NCI-H2227 (cell line): ENCODE data around the gene FSTL4.

ENCODE experiments used
- DNase-seq: peaks from one replicate; lab custom pipeline; 2025; ENCODE audit not compliant: unreplicated experiment; lab: John Stamatoyannopoulos, UW

FSTL4 gene

DNA sequence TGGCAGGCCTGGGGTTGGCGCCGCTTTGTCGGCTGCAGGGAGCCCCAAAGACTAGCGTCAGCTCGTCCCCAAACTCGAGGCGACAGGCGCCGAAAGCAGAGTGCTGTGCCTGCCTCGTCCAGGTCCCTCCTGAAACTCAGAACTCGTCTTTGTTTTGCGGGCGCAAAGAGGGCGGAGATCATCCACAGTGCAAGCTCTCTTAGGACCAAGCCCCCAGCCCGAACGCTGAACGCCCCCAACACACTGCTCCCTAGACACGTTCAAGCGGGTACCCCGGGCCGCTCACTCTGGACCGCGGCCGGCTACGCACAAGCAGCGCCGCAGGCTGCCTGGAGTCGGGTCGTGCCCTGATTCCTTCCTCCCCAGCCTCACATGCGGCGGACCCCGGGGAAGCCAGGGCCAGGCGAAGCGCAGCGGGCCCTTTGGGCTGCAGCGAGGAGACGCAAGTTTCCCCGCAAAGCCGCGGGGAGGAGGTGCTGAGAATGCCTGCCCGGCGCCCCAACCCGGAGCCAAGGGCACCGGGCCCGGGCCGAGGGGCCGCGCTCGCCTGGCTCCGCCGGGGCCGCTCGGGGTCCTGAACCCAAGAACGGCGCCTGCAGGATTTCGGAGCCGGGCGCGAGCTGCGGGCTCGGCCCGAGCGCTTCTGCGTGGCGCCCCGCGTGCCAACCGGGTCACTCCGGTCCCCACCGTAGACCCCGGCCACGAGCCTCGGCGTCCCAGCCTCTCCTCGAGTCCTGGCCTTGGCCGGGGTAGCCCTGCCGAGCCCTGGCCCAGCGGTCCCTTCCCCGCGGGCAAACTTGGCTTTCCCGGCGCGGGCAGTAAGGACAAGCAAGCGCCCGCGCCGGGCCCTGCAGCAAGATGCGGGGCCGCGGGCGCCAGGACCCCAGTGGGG lies 738 bp downstream of the FSTL4 start:
- peak; percentile 33 for DNase-seq

GRCh38 chr5:133610489-133611356 lies 1.6 kb downstream of the FSTL4 start:
- DNase-seq = peak; percentile 60

GRCh38 chr5:133607451-133607850 lies 4.9 kb downstream of the FSTL4 start:
- peak; percentile 50 for DNase-seq

DNA sequence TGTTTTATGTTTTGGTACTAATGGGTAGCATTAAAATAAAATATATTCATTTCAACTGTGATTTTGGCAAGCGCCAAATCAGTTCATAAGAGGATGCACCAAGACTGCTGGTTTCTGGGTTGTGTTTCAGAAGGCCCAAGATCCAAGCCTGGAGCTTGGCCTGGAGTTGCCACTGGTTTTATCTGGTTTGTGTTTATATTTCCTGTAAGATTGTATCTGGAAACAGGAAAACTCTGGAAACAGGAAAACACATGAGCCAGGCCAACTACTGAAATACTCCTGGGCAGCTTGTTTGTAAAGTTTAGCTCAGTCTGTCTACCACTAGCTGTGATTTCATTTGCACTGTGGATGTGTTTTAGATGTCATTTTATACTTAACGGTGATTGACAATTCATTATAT lies 5.5 kb downstream of the FSTL4 start:
- DNase-seq = no peak

DNA sequence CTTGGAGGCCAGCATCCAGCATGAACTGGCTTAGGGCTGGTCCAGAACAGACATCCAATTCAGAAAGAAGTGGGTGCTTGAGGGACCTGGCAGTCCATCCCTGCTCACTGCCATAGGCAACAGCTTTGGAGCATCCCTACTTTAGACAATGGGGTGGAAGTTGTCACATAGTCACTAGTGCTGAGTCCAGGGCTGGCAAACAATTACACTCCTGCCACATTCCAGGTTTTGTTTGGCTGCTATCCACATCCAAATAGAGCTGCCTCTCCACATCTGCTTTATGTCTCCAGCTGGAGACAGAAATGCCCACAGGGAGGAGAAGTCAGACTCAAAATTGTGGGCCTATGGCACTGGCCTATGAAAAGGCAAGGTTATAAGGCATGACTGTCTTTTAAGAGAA lies 7.0 kb downstream of the FSTL4 start:
- no peak for DNase-seq

DNA sequence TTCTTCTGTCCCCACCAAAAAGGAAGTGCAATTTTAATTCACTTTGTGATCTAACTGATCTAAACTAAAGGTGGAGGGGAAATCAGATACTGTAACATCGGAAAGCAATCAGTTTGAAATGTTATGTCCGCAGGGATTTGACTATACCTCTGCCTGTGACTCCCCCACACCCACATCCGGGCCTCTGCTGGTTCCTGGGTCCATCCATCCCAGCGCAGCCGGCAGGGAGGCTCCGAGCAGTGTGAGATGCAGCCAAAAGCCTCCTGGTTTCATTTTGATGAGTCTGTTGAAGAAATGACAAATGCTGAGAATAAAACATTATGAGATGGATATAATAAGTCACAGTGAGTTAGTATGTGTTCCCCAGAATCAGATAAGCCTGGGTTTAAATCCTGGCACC lies 8.6 kb downstream of the FSTL4 start:
- DNase-seq = no peak

- DNase-seq = no peak
These were observed 9.4 kb downstream of the FSTL4 start for GRCh38 chr5:133602835-133603380.

DNA sequence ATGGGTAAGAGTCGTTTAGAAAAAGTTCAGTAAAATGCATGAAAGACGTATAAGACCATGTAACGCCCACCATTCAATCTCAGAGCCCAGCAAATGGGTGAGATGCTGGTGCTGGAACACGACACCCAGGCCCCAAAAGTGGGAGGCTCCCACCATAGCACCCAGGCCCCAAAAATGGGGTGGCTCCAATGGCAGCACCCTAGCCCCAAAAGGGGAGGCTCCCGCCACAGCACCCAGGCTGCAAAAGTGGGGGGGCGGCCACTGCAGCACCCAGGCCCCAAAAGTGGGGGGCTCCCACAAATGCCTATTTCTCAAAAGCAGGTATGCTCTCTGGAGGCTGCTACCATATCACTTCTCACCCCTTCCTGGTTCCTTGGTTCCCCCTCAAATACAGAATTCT lies 12.7 kb downstream of the FSTL4 start:
- DNase-seq = no peak

GRCh38 chr5:133599044-133599443 lies 13.3 kb downstream of the FSTL4 start:
- DNase-seq = no peak

DNA sequence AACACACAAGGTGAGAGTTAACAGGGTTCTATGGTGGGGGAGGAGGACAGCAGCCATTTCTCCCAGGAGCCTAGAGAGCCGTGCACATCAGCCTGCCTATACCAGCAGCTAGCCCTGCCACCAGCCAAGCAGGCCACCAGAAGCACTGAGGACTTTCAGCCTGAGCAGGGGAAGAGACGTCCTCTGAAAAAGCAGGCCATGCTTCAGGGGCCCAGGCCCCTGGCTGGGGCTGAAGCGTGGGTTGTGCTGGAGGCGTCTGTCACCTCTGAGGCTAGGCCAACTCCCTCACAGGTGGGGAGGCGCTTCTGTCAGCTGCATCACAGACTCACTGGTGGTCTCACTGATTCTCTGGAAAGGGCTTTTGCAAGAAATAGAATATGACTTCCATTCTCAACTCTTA lies 16.3 kb downstream of the FSTL4 start:
- DNase-seq = no peak

GRCh38 chr5:133595465-133595864 lies 16.9 kb downstream of the FSTL4 start:
- no peak for DNase-seq

- DNase-seq = no peak
These were observed 23.1 kb downstream of the FSTL4 start for GRCh38 chr5:133589286-133589685.

- no peak for DNase-seq
These were observed 29.4 kb downstream of the FSTL4 start for GRCh38 chr5:133582971-133583370.

- DNase-seq = no peak
These were observed 30.4 kb downstream of the FSTL4 start for GRCh38 chr5:133581918-133582317.

- DNase-seq = no peak
These were observed 31.0 kb downstream of the FSTL4 start for GRCh38 chr5:133581348-133581747.

DNA sequence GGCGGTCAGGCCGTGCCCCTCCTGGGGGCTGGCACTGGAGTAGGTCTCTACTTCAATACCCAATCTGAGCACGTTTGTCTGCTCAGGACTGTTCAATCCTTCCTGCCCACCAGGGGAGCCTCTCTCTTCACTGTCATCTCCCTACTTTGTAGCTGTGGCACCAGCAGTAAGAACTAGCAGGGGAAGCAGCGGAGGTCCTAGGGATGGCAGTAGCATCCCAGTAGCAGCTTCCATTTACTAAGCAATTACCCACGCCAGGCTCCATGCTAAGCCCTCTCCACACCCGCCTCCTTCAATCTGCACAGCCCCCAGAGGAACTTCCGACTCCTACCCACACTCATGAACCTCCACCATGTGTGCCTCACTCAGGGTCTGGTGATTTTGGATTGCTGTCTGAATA lies 31.7 kb downstream of the FSTL4 start:
- DNase-seq = no peak

GRCh38 chr5:133579766-133580165 lies 32.6 kb downstream of the FSTL4 start:
- DNase-seq = no peak

GRCh38 chr5:133569347-133569746 lies 43.0 kb downstream of the FSTL4 start:
- no peak for DNase-seq

DNA sequence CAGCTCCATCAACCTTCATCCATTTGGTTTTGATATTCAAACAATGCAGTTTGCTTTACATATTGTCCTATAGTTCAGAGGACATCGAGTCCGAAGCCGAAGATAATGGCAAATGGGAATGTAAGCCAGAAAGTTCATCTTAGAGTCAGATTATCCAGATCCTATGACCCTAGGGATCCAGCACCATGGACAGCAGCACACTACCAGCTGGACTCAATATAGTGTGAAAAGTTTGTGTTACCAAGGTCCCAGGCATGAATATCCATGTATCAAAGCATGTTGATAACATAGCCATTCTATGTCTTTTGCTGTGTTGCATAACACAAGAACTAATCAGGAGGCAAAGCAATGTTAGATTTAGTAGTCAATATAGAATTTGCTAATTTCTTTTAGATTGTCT lies 46.3 kb downstream of the FSTL4 start:
- DNase-seq = no peak

- no peak for DNase-seq
These were observed 47.3 kb downstream of the FSTL4 start for GRCh38 chr5:133564921-133565565.

GRCh38 chr5:133562554-133562953 lies 49.8 kb downstream of the FSTL4 start:
- peak; percentile 12 for DNase-seq
